Globus pallidus (tissue), 1 donor: Measurements from ENCODE around the gene RNF44.
A peak's percentile ranks its signal among the peaks of the same experiment; 100 is the strongest.

Experiments
- DNase-seq: peaks from one replicate; pipeline ENCODE4 v3.0.0-alpha.2; 2015; ENCODE audit warnings: low spot score

RNF44 gene

DNA sequence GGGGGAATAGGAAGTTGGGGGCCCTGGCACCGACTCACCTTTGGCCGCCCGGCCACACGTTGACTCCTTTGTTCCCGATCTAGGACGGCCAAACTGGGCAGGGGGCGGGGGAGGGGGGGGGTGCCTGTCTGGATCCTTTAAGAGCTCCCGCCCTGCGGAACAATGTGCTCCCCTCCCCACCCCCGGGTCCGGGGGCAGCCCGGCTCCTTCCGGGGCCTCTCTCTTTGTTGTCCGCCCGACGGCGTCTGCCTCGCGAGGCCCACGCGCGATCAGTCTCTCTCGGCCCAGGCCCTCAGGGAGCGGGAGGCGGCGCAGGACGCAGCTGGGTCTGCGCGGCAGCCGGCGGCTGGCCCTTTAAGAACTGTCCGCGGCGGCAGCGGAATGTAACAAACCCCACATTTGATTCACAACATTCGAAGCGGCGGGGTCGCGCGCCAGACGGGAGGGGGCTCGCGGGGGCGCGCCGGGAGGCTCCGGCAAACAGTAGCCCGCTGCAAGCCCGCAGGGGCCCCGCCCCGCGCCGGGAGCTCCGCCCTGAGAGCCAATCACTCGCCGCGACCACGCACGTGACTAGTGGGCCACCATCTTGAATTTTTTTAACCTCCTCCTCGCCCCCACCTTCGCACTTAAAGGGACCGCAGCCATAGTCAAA lies at the start of gene RNF44:
Gene RNF44, minus strand, starts transcription at position 501 of the 652 bp plus-strand sequence. CDS start 4,930 bp downstream, outside the sequence.
- DNase-seq: peak; percentile 98

DNA sequence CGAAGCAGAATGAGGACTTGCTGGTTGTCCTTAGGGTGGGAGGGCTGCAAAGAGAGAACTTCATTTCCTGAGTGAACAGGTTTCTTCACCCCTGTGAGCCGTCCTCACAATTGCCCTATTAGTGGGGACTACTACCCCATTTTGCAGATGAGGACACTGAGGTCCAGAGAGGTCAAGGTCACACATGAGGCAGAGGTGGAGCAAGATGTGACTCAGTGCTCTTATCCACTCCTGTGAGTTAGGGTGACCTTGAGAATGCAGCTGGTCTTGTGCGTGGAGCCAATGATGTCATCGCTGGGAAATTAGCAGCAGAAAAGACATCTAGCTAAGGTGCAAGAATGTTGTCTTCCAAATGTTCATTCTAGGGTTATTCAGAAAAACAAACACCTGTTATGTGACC lies 45.9 kb upstream of the RNF44 start:
- no peak for DNase-seq

DNA sequence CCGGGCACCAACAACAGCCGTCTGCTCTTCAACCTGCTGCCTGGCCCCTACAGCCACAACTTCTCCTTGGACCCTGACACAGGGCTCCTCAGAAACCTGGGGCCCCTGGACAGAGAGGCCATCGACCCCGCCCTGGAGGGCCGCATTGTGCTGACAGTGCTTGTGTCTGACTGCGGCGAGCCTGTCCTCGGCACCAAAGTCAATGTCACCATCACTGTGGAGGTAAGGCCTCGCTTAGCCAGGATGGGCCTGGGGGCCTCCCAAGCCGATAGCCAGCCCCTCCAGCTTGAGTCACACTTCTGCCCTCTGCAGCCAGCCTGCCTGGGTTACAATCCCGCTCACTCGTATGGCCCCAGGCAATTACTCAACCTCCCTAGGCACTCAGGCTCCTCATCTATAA lies 44.2 kb upstream of the RNF44 start:
- no peak for DNase-seq

DNA sequence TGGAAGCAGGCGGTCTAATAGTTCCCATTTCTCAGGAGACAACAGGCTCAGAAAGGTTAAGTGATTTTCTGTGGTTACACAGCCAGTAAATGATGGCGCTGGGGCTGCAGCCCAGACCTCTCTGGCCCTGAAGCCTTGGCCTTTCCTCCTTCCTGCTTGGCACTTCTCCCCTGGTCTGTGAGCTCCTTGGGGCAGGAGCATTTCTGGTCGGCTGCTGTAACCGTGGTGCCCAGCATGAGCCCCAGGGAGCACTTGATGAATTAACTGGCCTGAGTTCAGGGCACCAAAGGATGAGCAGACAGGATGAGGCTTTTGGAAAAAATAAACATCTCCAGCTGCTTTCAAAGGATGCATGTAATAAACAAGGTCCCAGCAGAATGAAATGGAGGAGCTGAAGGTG lies 42.1 kb upstream of the RNF44 start:
- DNase-seq: no peak

DNA sequence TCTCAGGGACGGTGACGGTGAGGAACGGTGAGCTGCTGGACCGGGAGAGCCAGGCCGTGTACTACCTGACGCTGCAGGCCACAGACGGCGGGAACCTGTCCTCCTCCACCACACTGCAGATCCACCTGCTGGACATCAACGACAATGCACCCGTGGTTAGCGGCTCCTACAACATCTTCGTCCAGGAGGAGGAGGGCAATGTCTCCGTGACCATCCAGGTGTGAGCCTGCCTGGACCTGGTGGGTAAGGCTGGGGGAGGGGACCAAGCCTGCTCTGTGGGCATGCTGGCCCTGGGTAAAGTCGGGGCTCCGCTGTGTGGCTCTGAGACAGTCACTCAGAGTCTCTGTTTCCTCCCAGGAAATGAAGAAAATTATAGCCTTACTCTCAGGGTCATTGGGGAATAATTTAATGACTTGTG lies 41.2 kb upstream of the RNF44 start:
- DNase-seq: no peak

DNA sequence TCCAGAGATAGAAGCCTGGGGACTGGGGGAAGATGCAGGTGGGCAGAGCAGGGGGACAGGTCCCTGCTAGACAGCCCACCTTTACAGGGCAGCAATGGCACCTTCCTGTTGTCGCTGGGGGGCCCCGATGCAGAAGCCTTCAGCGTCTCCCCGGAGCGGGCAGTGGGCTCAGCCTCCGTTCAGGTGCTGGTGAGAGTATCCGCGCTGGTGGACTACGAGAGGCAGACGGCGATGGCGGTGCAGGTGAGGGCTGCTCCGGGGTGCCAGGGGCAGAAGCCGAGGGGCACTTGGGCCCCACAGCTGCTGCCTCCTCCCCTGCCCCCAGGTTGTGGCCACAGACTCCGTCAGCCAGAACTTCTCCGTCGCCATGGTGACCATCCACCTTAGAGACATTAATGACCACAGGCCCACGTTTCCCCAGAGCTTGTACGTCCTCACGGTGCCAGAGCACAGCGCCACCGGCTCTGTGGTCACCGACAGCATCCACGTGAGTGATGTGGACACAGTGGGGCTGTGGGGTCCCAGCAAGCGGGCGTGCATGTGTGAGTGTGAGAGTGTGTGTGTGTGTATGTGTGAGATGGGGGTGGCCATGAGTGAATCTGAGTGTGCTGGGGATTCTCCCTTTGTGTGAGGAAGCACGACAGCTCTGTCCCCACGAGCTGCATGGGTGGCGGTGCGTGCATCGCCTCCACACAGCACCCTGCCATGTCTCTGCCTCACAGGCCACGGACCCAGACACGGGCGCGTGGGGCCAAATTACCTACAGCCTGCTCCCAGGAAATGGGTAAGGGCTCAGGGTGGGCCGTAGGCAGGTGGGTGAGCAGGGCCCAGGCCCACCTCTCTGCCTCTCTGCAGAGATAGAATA lies 40.3 kb upstream of the RNF44 start:
- DNase-seq: no peak

DNA sequence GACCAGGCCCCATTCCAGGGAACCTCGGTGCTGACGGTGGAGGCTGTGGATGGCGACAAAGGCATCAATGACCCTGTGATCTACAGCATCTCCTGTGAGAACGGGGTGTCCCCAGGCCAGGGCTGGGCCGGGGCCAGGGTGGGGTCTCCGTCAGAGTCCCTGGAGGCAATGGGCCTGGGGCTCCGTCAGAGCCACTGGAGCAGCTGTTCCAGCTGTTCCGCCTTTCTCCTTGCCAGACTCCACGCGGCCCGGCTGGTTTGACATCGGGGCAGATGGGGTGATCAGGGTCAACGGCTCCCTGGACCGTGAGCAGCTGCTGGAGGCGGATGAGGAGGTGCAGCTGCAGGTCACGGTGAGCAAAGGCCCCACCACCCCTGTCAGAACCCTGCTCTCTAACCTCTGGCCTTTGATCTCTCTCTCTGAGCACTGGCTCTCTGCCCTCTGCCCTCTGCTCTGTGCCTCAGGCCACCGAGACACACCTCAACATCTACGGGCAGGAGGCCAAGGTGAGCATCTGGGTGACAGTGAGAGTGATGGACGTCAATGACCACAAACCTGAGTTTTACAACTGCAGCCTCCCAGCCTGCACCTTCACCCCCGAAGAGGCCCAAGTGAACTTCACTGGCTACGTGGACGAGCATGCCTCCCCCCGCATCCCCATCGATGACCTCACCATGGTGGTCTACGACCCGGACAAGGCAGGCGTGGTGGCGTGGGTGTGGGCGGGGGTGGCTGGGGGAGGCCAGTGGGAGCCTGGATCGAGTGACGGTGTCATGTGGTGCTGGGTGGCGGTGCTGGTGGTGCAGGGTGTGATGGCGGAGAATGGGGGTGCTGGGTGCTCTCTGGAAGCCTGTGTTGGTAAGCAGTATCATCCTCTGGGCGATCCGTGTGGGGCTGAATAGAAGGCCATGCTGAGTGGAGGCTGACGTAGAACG lies 38.6 kb upstream of the RNF44 start:
- no peak for DNase-seq

DNA sequence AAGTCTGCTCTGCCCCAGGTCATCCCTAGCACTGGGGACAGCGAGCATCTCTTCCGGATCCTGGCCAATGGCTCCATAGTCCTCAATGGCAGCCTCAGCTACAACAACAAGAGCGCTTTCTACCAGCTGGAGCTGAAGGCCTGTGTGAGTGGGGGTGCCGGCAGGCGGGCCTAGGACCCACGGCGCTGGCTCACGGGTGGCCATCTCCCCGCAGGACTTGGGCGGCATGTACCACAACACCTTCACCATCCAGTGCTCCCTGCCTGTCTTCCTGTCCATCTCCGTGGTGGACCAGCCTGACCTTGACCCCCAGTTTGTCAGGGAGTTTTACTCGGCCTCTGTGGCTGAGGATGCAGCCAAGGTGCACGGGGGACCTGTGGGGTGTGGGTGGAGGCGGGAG lies 37.9 kb upstream of the RNF44 start:
- DNase-seq: no peak

DNA sequence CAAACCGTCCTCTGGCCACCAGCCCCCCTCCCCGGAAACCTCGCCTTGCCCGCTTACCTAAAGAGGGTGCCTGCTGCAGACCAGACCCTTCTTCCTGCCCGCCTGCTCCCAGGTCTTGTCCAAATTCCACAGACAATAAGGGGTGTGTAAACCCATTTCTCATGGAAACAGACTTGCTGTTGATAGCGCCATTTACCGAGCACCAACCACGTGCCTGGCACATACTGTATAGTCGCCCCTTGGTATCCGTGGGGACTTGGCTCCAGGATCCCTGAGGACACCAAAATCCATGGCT lies 37.0 kb upstream of the RNF44 start:
- DNase-seq: no peak

DNA sequence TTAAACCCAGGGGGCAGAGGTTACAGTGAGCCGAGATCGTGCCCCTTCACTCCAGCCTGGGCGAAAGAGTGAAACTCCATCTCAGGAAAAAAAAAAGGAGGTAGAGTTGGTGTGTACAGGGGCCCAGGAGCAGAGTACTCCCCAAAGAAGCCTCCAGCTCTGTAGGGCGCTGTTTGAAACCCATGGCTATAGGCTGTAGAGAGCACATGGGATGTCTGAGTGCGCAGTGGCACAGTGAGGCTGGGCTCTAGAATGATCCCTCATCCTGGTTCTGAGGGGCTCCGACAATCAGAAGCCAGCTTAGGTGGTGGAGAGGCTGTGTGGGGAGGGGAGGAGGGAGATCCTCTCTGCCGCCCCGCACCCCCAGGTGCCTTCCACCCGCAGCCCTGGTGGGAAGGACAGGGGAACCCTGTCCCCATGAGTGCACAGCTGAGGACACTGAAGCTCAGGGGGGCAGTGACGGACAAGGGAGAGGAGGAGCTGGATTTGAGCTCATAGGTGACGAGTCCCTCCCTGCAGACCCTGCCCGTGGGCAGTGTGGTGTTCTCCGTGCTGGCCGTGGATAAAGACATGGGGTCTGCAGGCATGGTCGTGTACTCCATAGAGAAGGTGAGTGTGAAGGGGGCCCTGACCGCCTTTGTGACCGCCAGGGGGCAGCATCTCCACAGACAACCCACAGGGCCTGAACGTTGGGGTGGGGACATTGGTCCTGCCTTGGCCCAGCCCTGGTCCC lies 36.5 kb upstream of the RNF44 start:
- DNase-seq: peak; percentile 52

DNA sequence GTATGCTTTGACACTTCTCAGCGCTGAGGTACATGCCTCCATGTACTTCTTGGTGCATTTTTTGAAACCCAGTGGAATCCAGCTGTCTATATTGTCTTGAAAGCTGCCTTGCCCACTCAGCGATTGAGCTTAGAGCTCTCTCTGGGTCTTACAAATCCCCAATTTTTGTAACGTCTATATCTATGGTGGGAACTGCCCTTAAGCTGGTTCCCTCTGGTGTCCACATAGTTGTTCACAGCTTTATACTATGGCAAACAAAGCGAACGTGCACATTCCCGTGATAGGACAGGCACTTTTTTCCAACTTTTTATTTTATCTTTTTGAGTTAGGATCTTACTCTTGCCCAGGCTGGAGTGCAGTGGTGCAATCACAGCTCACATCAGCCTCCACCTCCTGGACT lies 32.8 kb upstream of the RNF44 start:
- DNase-seq: no peak

DNA sequence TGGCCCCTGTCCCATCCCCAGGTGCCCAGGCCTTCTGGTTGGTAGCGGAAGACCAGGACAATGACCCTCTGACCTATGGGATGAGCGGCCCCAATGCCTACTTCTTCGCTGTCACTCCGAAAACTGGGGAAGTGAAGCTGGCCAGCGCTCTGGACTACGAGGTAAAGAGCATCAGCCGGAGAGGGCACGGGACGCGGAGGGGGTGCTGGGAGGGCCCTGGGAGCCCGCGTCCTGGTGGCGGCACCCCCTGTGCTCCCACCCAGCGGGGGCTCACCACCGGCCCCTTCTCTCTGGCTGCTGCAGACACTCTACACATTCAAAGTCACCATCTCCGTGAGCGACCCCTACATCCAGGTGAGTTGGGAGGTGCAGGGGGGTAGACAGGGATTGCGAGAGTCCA lies 31.5 kb upstream of the RNF44 start:
- no peak for DNase-seq

DNA sequence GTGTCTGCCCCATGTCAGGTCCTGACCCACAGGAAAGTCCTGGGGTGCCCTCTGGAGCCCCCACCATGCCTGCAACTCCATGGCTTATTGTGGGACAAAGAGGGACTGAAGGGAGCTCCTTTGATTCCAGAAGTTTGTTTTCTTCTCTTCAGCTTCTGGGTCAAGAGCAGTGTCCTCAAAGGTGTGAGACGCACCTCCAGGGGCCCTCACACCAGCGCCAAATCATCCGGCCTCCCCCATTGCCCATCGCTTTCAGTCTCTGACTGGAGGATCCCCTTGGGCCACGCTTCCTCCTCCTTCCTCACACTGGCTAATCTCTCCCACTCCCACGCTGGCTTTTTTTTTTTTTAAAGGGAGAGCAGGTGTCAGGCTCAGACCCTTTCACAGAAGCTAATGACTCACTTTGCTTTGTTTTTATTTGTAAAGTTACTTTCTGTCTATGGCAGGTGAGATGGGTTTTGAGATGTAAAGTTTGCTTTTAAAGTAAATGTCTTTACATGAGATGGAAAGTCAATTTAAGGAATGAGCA lies 28.6 kb upstream of the RNF44 start:
- no peak for DNase-seq

DNA sequence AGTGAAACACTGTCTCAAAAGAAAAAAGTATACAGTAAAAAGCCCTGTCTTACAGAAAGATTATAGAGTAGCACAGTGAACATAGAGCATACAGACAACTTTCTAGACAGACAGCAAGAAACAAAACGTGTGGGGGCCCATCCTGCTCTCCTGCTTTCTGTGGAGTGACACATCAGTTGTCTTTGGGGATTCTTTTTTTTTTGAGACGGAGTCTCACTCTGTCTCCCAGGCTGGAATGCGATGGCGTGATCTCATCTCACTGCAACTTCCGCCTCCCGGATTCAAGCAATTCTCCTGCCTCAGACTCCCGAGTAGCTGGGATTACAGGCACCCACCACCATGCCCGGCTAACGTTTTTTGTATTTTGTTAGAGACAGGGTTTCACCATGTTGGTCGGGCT lies 26.8 kb upstream of the RNF44 start:
- DNase-seq: no peak

DNA sequence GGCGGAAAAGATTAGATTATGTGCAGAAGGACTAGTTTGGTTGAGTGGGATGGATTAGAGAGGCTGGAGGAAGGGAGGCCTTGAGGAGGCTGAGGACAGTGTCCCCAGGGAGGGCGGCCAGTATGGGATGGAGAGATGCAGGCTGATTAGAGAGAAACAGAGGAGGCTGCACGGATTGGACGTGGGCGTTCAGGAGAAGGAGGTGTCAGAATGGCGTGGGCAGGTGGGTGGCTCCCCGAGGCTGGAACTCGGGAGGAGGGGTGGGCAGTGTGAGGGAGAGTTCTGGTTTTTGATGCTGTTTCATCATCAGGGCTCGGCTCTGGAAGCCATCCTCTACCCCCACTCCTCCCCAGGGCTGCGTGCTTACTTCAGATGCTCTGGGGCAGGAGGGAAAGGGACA lies 25.0 kb upstream of the RNF44 start:
- DNase-seq: no peak

DNA sequence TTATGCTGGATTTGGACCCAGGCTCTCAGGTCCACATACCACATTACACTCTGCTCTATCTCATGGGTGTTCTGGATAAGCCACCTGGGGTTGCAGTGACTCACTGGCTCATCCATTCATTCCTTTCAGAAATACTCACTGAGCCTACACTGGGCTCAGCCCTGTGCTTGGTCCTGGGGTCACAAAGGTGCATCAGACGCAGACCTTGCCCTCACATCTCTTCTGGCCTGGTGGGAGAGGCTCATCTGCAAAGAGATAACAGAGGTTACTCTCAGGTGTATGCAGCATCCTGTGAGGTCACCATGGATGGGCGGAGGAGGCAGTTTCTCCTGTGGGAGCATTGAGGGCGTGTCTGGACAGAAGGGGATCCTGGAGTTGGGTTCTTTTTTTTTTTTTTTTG lies 24.1 kb upstream of the RNF44 start:
- DNase-seq: no peak

DNA sequence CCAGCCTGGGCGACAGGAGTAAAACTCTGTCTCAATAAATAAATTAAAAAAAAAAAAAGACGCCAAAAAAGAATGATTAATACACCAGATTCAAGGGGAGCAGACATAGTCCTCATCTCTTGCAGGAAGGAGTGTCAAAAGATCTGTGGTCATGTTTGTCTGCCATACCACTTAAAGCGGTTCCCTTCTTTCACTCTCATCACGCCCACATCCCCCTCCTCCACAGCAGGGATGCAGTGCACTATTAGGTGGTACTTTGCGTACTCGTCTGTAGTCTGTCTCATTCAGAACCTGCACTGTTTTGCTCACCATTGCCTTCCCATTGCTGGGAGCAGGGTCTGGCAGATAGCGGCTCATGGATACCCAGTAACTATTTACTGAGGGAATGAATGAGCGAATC lies 23.2 kb upstream of the RNF44 start:
- no peak for DNase-seq

DNA sequence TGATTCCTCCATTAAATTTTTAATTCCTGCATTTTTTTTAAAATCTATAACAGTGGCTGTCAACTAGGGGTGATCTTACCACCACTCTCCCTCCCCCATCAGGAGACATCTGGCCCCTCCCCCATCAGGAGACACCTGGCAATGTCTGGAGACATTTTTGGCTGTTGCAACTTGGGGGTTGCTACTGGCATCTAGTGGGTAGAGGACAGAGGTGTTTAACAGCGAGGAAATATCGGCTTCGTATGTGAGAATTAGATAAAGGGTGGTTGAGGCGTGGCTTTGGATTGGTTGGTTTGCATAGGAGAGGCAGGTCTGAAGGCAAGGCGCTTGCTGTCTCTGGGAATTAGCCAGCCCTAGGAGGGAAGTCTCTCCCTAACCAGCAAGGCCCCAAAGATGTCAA lies 22.5 kb upstream of the RNF44 start:
- no peak for DNase-seq

DNA sequence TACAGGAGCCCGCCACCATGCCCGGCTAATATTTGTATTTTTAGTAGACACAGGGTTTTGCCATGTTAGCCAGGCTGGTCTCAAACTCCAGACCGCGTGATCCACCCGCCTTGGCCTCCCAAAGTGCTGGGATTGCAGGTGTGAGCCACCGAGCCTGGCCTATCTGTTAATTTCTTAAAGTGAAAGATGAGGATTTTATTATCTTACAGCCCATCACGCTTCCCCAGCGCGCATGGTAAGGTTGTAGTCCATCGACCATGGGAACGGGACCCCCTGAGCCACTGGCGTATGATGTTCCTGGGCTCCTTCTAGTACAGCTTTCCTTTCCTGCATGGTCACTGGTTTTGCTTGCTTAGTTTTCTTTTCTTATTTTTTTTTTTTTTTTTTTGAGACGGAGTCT lies 20.6 kb upstream of the RNF44 start:
- no peak for DNase-seq

DNA sequence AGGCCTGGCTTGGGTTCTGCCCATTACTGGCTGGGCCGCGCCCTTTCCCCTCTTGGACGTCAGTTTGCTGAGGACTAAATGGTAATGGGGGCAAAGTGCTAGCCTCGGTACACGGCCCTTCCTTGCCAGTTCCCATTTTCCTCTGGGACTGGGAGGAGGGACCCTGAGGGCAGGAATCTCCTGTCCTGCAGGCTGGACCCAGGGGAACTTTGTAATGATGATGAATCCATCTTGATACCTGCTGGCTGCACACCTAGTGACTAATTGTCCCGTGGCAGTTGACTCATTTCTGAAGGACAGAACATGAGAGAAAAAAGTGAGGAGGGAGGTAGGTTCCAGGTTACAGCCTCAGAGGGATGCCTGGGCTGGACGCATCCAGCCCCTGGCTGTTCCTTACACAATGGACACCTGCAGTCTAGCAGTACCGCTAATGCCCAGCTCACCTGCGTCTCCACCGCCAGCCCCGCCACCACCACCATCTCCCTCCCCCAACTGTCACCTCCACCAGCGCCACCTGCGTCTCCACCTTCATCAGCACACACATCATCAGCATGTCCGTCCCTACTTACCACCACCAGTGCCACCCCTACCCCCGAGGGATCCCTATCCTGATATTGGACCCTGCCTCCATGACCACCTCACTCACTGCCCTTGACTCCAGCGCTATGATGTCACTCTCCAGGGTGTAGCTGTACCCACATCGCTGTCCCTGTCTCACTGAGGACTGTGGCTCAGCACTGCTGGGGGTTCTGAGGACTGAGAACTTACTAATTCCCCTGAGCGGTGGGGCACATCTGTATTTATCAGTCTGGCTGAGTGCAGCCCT lies 16.3 kb upstream of the RNF44 start:
- DNase-seq: no peak

DNA sequence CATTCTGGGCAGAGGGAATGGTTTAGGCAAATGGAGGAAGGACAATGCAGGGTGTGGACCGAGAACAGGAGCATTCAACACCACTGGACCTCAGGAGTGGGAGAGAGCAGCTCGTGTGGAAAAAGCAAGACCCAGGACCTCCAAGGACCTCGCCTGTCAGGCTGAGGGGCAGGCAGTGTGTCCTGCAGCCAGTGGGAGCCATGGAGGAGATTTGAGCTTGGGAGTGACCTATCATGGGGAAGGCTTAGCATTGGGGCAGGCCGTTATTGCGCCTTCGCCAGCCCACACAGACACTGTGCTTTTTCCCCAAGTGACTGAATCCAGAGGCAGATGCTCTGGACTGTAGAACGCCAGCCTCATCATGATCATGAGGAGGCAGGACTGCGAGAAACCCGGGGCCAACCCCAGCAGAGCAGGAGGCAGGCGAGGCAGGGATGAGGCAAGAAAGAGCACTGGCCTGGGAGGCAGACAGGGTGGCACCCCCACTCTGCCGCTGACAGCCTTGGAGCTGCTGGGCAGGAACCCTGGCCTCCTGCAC lies 15.2 kb upstream of the RNF44 start:
- no peak for DNase-seq
